Retinal pigment epithelial cell (primary cell): ENCODE measurements around the gene RIMBP2.

Source experiments
- DNase-seq: peaks from one replicate; pipeline ENCODE4 v3.0.0-alpha.2; 2010; ENCODE audit warnings: low read depth
- H3K4me3 ChIP-seq: 2 replicates; pipeline ENCODE4 v1.5.1; 2011; ENCODE audit warnings: mild to moderate bottlenecking, low read length, control low read depth, moderate library complexity
- TF ChIP-seq, protein P1 (sequence below): conservative IDR thresholded peaks from 2 replicates; pipeline ENCODE4 v1.5.1; 2011; ENCODE audit warnings: low read depth, low read length, control low read depth, inconsistent platforms

RIMBP2 gene

GRCh38 chr12:130487636-130488357 lies 228.3 kb downstream of the RIMBP2 start:
- no peak for DNase-seq
- no peak overlapping the region for H3K4me3 ChIP-seq
- TF ChIP-seq, protein P1, sequence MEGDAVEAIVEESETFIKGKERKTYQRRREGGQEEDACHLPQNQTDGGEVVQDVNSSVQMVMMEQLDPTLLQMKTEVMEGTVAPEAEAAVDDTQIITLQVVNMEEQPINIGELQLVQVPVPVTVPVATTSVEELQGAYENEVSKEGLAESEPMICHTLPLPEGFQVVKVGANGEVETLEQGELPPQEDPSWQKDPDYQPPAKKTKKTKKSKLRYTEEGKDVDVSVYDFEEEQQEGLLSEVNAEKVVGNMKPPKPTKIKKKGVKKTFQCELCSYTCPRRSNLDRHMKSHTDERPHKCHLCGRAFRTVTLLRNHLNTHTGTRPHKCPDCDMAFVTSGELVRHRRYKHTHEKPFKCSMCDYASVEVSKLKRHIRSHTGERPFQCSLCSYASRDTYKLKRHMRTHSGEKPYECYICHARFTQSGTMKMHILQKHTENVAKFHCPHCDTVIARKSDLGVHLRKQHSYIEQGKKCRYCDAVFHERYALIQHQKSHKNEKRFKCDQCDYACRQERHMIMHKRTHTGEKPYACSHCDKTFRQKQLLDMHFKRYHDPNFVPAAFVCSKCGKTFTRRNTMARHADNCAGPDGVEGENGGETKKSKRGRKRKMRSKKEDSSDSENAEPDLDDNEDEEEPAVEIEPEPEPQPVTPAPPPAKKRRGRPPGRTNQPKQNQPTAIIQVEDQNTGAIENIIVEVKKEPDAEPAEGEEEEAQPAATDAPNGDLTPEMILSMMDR, result no peak

DNA sequence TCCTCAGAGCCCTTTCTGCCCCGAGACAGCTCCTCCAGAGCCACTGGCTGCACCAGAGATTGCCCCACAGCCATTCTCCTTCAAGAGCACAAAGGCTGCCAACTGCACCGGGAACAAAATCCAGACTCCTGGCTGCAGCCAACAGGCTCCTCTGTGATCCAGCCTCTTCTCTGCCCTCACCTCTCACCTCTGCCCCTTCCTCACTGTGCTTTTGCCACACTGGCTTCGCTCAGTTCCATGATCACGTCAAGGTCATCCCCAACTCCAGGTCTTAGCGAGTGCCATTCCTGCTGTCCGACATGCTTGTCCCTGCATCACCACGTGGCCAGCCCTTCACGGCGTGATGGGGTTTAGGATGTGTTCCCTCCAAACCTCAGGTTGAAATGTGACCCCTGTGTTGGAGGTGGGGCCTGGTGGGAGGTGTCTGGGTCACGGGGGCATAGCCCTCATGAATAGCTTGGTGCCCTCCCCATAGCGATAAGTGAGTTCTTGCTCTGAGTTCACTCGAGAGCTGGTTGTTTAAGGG lies 229.1 kb downstream of the RIMBP2 start:
- no peak for DNase-seq
- H3K4me3 ChIP-seq, result no peak overlapping the region
- TF ChIP-seq, protein P1, result no peak

GRCh38 chr12:130486146-130486435 lies 230.0 kb downstream of the RIMBP2 start:
- TF ChIP-seq, protein P1, result no peak
- no peak for DNase-seq
- no peak overlapping the region for H3K4me3 ChIP-seq

DNA sequence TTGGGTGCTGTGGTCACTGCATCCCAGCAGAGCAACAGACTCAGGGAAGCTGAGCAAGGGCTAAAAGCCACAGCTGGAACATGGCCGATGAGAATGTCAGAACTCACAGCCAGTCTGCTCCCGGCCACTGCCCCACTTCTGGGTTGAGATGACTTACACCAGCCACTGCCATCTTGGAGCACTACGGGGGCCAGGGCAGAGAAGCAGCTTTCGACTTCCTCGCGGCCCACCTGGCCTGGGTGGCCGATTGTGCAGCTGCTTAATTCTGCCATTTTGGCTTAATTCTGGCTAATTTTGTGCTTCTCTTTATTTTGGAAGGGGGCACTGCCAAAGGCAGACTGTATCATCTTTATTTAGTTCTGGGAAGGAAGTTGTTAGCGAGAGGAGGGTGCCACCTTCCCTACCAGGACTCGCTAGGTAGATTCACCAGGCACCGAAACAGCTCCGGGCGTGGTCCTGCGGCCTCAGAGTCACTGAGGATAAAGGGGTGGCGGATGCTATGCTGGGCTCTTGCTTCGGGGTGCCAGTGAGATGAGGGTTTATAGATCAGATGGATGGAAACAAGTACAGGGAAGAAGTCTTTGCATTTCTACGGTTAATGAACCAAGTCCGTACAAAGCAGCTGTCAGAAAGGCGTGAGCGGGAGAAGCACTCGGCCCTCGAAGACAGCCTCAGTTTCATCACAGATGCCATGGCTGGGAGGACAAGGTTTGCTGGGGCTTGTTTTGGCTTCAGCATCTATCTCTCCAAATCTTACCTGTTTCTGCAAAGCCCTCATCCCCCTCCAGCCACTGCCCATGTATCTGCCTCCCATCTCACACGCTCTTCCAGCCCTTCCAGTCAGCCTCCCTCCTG lies 230.6 kb downstream of the RIMBP2 start:
- H3K4me3 ChIP-seq, result no peak overlapping the region
- TF ChIP-seq, protein P1, result no peak
- DNase-seq, result no peak

DNA sequence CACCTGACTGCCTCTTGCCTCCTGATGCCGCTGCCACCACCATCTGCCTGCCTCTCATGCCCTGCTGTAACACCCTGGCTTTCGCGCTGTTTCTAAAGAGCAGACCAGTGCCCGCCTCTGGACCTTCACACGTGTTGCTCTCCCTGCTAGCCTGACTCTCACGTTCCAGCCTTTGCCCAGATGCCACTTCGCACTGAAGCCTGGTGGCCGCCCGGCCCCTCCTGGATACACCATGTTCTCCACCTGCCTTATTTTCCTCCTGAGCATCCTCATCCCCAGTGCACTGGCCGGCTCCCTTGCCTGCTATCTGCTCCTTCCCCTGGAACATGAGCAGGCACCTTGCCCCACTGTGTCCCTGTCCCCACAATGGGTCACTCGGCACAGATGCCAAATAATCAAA lies 231.9 kb downstream of the RIMBP2 start:
- DNase-seq, result no peak
- no peak overlapping the region for H3K4me3 ChIP-seq
- TF ChIP-seq, protein P1, result no peak

DNA sequence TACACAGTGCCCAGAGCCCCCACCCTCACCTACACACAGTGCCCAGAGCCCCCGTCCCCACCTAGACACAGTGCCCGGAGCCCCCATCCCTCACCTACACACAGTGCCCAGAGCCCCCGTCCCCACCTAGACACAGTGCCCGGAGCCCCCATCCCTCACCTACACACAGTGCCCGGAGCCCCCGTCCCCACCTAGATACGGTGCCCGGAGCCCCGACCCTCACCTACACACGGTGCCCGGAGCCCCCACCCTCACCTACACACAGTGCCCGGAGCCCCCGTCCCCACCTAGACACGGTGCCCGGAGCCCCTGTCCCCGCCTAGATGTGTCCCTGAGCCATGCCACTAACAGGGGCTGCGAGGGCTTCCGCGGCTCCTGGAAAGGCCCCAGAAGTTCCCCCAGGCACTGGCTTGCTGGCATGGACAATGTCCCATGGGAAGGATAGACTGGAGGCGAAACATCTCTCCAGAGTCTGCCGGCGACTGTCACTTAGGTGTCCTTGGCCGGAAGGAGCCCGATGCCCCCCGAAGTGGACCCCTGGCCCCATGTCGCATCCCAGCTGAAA lies 232.4 kb downstream of the RIMBP2 start:
- H3K4me3 ChIP-seq, result no peak overlapping the region
- TF ChIP-seq, protein P1, result no peak
- DNase-seq, result no peak

GRCh38 chr12:130482448-130482847 lies 233.7 kb downstream of the RIMBP2 start:
- TF ChIP-seq, protein P1, result no peak
- DNase-seq, result no peak
- H3K4me3 ChIP-seq, result no peak overlapping the region
